HG02884 (cell line): Measurements from ENCODE around the gene PDCD2L.
"Not testable (repeated sequence)": the region's sequence is repeated elsewhere in the genome, so short reads cannot be mapped to it uniquely, and the experiment has no call there.

Source experiments
- ATAC-seq: cut with Tn5 transposase; IDR thresholded peaks from one replicate; pipeline ENCODE4 v1.9.1; 2021; ENCODE audit warnings: mild to moderate bottlenecking, moderate library complexity; ENCODE audit not compliant: unreplicated experiment

The PDCD2L gene

GRCh38 chr19:34409189-34410164 is 5.3 kb downstream of the PDCD2L start:
- ATAC-seq = no peak

GRCh38 chr19:34411216-34411615 is 7.0 kb downstream of the PDCD2L start:
- no peak for ATAC-seq

GRCh38 chr19:34416021-34416545 is 11.9 kb downstream of the PDCD2L start:
- no peak for ATAC-seq

- no peak for ATAC-seq
These were observed 14.1 kb downstream of the PDCD2L start for GRCh38 chr19:34418300-34418699.

GRCh38 chr19:34426096-34426661 is 22.0 kb downstream of the PDCD2L start:
- ATAC-seq = no peak

- ATAC-seq = peak; percentile 34
These were observed 24.5 kb downstream of the PDCD2L start for GRCh38 chr19:34428549-34429285.

- no peak for ATAC-seq
These were observed 25.4 kb downstream of the PDCD2L start for GRCh38 chr19:34429553-34429952.

GRCh38 chr19:34430738-34431625 is 26.8 kb downstream of the PDCD2L start:
- no peak for ATAC-seq

- ATAC-seq = no peak
These were observed 27.6 kb downstream of the PDCD2L start for GRCh38 chr19:34431681-34432402.

- no peak for ATAC-seq
These were observed 28.6 kb downstream of the PDCD2L start for GRCh38 chr19:34432797-34433196.

GRCh38 chr19:34436716-34437115 is 32.5 kb downstream of the PDCD2L start:
- ATAC-seq = no peak

- ATAC-seq = no peak
These were observed 44.0 kb downstream of the PDCD2L start for GRCh38 chr19:34448191-34448590.

GRCh38 chr19:34452723-34453122 is 48.5 kb downstream of the PDCD2L start:
- no peak for ATAC-seq

- ATAC-seq = no peak
These were observed 49.9 kb downstream of the PDCD2L start for GRCh38 chr19:34454091-34454490.

- no peak for ATAC-seq
These were observed 50.5 kb downstream of the PDCD2L start for GRCh38 chr19:34454685-34455084.

GRCh38 chr19:34455783-34456480 is 51.7 kb downstream of the PDCD2L start:
- ATAC-seq = not testable (repeated sequence)

- no peak for ATAC-seq
These were observed 53.2 kb downstream of the PDCD2L start for GRCh38 chr19:34457446-34457845.

GRCh38 chr19:34458677-34459076 is 54.5 kb downstream of the PDCD2L start:
- ATAC-seq = no peak

GRCh38 chr19:34459614-34460013 is 55.4 kb downstream of the PDCD2L start:
- no peak for ATAC-seq
